Measurements from ENCODE around the gene NRDE2. TPM values are rescaled to one million over a fixed set of nuclear protein-coding genes. Genes with fewer than 3 reads are reported as not detected.
A peak's percentile ranks its signal among the peaks of the same experiment; 100 is the strongest.
"Not testable (repeated sequence)": the region's sequence is repeated elsewhere in the genome, so short reads cannot be mapped to it uniquely, and the experiment has no call there.

The NRDE2 gene
- total RNA-seq, 4 donors from 2014 or later = 6.3 to 15.4 (median 8.9) TPM

DNA sequence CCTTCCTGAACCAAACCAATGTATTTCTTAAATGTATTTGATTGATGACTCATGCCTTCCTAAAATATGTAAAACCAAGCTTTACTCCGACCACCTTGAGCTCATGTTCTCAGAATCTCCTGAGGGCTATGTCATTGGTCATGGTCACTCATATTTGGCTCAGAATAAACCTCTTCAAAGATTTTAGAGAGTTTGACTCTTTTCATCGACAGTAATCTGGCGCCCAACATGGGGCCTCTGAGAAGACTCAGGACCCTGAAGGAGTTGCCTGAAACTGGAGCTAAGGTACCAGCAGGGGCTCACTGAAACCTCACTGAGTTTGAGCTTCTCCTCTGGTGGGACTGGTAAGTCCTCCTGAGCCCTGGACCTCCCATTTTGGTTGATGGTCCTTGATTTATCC lies 92.6 kb downstream of the NRDE2 start:
- TF ChIP-seq, protein P1, sequence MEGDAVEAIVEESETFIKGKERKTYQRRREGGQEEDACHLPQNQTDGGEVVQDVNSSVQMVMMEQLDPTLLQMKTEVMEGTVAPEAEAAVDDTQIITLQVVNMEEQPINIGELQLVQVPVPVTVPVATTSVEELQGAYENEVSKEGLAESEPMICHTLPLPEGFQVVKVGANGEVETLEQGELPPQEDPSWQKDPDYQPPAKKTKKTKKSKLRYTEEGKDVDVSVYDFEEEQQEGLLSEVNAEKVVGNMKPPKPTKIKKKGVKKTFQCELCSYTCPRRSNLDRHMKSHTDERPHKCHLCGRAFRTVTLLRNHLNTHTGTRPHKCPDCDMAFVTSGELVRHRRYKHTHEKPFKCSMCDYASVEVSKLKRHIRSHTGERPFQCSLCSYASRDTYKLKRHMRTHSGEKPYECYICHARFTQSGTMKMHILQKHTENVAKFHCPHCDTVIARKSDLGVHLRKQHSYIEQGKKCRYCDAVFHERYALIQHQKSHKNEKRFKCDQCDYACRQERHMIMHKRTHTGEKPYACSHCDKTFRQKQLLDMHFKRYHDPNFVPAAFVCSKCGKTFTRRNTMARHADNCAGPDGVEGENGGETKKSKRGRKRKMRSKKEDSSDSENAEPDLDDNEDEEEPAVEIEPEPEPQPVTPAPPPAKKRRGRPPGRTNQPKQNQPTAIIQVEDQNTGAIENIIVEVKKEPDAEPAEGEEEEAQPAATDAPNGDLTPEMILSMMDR (IDR thresholded peaks at IDR 0.05) = no peak
- ATAC-seq (ENCODE audit: low FRiP score) = no peak
- no peak for DNase-seq (ENCODE audit: low spot score)

GRCh38 chr14:90235179-90235976 lies 96.4 kb downstream of the NRDE2 start:
- TF ChIP-seq, protein P1 (IDR thresholded peaks at IDR 0.05) = peak in 2 of 3 donors; percentile 56 to 73
- ATAC-seq (ENCODE audit: low FRiP score) = peak; percentile 75
- peak; percentile 62 for DNase-seq (ENCODE audit: low spot score)

DNA sequence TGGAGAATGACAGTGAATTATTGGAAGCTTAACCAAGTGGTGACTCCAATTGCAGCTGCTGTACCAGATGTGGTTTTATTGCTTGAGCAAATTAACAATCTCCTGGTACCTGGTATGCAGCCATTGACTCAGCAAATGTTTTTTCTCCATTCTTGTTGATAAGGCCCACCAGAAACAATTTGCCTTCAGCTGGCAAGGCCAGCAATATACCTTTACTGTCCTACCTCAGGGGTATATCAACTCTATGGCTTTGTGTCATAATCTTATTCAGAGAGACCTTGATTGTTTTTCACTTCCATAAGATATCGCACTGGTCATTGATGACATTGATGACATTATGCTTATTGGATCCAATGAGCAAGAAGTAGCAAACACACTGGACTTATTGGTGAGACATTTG lies 101.8 kb downstream of the NRDE2 start:
- ATAC-seq (ENCODE audit: low FRiP score); DNase-seq (ENCODE audit: low spot score): not testable (repeated sequence)

DNA sequence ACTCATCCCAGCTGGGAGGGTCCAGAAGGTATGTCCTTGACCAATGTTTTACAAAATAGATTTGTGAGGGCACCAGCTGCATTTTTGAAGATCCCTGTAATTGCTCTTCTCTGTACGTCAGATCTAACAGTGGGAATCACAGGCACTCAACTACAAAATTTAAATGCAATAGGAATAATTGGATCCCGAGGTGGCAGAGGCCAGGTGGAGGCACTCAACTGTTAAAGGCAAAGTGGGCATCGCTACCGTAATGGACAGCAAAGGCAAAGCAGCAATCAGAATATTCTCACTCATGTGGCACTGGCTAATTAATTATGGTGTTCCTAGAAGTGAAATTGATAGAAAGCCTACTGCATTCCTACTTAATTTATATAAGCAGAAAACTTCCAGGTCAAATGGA lies 103.3 kb downstream of the NRDE2 start:
- TF ChIP-seq, protein P1 (IDR thresholded peaks at IDR 0.05) = no peak
- DNase-seq (ENCODE audit: low spot score) (no peak), ATAC-seq (ENCODE audit: low FRiP score) (no peak)

Other genes with a start within 250 kb of the NRDE2 start
- gene PSMC1, start 75.4 kb downstream of the NRDE2 start, total RNA-seq = 100 to 1,000 TPM in 3 of 4 donors, 10 to 100 TPM in 1; 96.5 to 138 (median 115) TPM
- 100 to 1,000 TPM; 286 to 443 (median 356) TPM for gene CALM1, start 65.1 kb upstream of the NRDE2 start, total RNA-seq